HG02610 (cell line): ENCODE data around the gene ADSS2.

ENCODE experiments used
- ATAC-seq: cut with Tn5 transposase; IDR thresholded peaks from one replicate; pipeline ENCODE4 v1.9.1; 2021; ENCODE audit warnings: mild to moderate bottlenecking, moderate library complexity; ENCODE audit not compliant: unreplicated experiment

ADSS2 gene

GRCh38 chr1:244447024-244447423 is 4.7 kb downstream of the ADSS2 start:
- ATAC-seq: no peak

- ATAC-seq: no peak
These were observed 6.2 kb downstream of the ADSS2 start for GRCh38 chr1:244445320-244446181.

GRCh38 chr1:244444854-244445253 is 6.9 kb downstream of the ADSS2 start:
- ATAC-seq: no peak

GRCh38 chr1:244442850-244443249 is 8.9 kb downstream of the ADSS2 start:
- no peak for ATAC-seq

- no peak for ATAC-seq
These were observed 12.2 kb downstream of the ADSS2 start for GRCh38 chr1:244439391-244440032.

GRCh38 chr1:244437086-244437468 is 14.6 kb downstream of the ADSS2 start:
- no peak for ATAC-seq

GRCh38 chr1:244436336-244437085 is 15.2 kb downstream of the ADSS2 start:
- ATAC-seq: no peak

- no peak for ATAC-seq
These were observed 16.0 kb downstream of the ADSS2 start for GRCh38 chr1:244435562-244436205.

- ATAC-seq: no peak
These were observed 20.5 kb downstream of the ADSS2 start for GRCh38 chr1:244431166-244431565.

- ATAC-seq: no peak
These were observed 21.9 kb downstream of the ADSS2 start for GRCh38 chr1:244429818-244430217.

- ATAC-seq: no peak
These were observed 24.1 kb downstream of the ADSS2 start for GRCh38 chr1:244427647-244428046.

- ATAC-seq: no peak
These were observed 26.9 kb downstream of the ADSS2 start for GRCh38 chr1:244424649-244425334.

- no peak for ATAC-seq
These were observed 29.5 kb downstream of the ADSS2 start for GRCh38 chr1:244422174-244422573.

GRCh38 chr1:244419024-244419423 is 32.7 kb downstream of the ADSS2 start:
- no peak for ATAC-seq

GRCh38 chr1:244414543-244414942 is 37.2 kb downstream of the ADSS2 start:
- no peak for ATAC-seq

GRCh38 chr1:244413736-244414135 is 38.0 kb downstream of the ADSS2 start:
- ATAC-seq: no peak

- ATAC-seq: no peak
These were observed 39.5 kb downstream of the ADSS2 start for GRCh38 chr1:244412176-244412575.

- ATAC-seq: peak; percentile 84
These were observed 42.0 kb downstream of the ADSS2 start for GRCh38 chr1:244409701-244410100.

- ATAC-seq: peak; percentile 86
These were observed 45.4 kb downstream of the ADSS2 start for GRCh38 chr1:244406337-244406736.

- ATAC-seq: peak; percentile 0
These were observed 45.9 kb downstream of the ADSS2 start for GRCh38 chr1:244405856-244406255.

- no peak for ATAC-seq
These were observed 48.3 kb downstream of the ADSS2 start for GRCh38 chr1:244403431-244403830.
